HEK293 (cell line): Measurements from ENCODE around the gene RGS19.
A peak's percentile ranks its signal among the peaks of the same experiment; 100 is the strongest.

ENCODE experiments used
- REPIN1 ChIP-seq: fragments of 450-650 bp; formaldehyde crosslinking; IDR thresholded peaks from 2 replicates; pipeline ENCODE4 v1.5.1; 2017; ENCODE audit warnings: missing biosample characterization, missing genetic modification characterization, low read depth
- ZBTB1 ChIP-seq: fragments of 450-650 bp; formaldehyde crosslinking; IDR thresholded peaks from 2 replicates; pipeline ENCODE4 v1.5.1; 2016; ENCODE audit warnings: missing biosample characterization, missing genetic modification characterization
- ZBTB20 ChIP-seq: fragments of 450-650 bp; formaldehyde crosslinking; IDR thresholded peaks from 2 replicates; pipeline ENCODE4 v1.5.1; 2016; ENCODE audit warnings: missing biosample characterization, missing genetic modification characterization
- ZEB2 ChIP-seq: fragments of 450-650 bp; formaldehyde crosslinking; IDR thresholded peaks from 2 replicates; pipeline ENCODE4 v1.5.1; 2016; ENCODE audit warnings: missing biosample characterization, missing genetic modification characterization
- ZFP69B ChIP-seq: fragments of 450-650 bp; formaldehyde crosslinking; IDR thresholded peaks from 2 replicates; pipeline ENCODE4 v1.5.1; 2016; ENCODE audit warnings: missing biosample characterization, missing genetic modification characterization
- ZIC2 ChIP-seq: fragments of 450-650 bp; formaldehyde crosslinking; IDR thresholded peaks from 2 replicates; pipeline ENCODE4 v1.5.1; 2016; ENCODE audit warnings: missing biosample characterization, missing genetic modification characterization
- ZNF133 ChIP-seq: fragments of 450-650 bp; formaldehyde crosslinking; IDR thresholded peaks from 2 replicates; pipeline ENCODE4 v1.5.1; 2016; ENCODE audit warnings: missing biosample characterization, missing genetic modification characterization
- ZNF16 ChIP-seq: fragments of 450-650 bp; formaldehyde crosslinking; IDR thresholded peaks from 2 replicates; pipeline ENCODE4 v1.5.1; 2016; ENCODE audit warnings: low read depth, missing biosample characterization, missing genetic modification characterization
- ZNF221 ChIP-seq: fragments of 450-650 bp; formaldehyde crosslinking; IDR thresholded peaks from 2 replicates; pipeline ENCODE4 v1.5.1; 2017; ENCODE audit warnings: missing biosample characterization, missing genetic modification characterization, borderline replicate concordance
- ZNF280C ChIP-seq: fragments of 450-650 bp; formaldehyde crosslinking; IDR thresholded peaks from 2 replicates; pipeline ENCODE4 v1.5.1; 2016; ENCODE audit warnings: missing biosample characterization, missing genetic modification characterization
- ZNF280D ChIP-seq: fragments of 450-650 bp; formaldehyde crosslinking; IDR thresholded peaks from 2 replicates; pipeline ENCODE4 v1.5.1; 2016; ENCODE audit warnings: missing biosample characterization, missing genetic modification characterization
- ZNF335 ChIP-seq: fragments of 450-650 bp; formaldehyde crosslinking; conservative IDR thresholded peaks from 2 replicates; pipeline ENCODE4 v1.5.1; 2016; ENCODE audit warnings: missing biosample characterization, missing genetic modification characterization
- ZNF350 ChIP-seq: fragments of 450-650 bp; formaldehyde crosslinking; IDR thresholded peaks from 2 replicates; pipeline ENCODE4 v1.5.0; 2017; ENCODE audit warnings: missing biosample characterization, mild to moderate bottlenecking, missing genetic modification characterization
- ZNF366 ChIP-seq: fragments of 450-650 bp; formaldehyde crosslinking; conservative IDR thresholded peaks from 2 replicates; pipeline ENCODE4 v1.5.1; 2016; ENCODE audit warnings: missing biosample characterization, missing genetic modification characterization
- ZNF37A ChIP-seq: fragments of 450-650 bp; IDR thresholded peaks from 2 replicates; pipeline ENCODE4 v1.5.1; 2018; ENCODE audit warnings: missing biosample characterization, missing genetic modification characterization
- ZNF433 ChIP-seq: fragments of 450-650 bp; formaldehyde crosslinking; IDR thresholded peaks from 2 replicates; pipeline ENCODE4 v1.5.1; 2016; ENCODE audit warnings: missing biosample characterization, missing genetic modification characterization, low read depth
- ZNF48 ChIP-seq: fragments of 450-650 bp; formaldehyde crosslinking; IDR thresholded peaks from 2 replicates; pipeline ENCODE4 v1.5.1; 2016; ENCODE audit warnings: missing biosample characterization, missing genetic modification characterization
- ZNF548 ChIP-seq: fragments of 450-650 bp; formaldehyde crosslinking; IDR thresholded peaks from 2 replicates; pipeline ENCODE4 v1.5.1; 2016; ENCODE audit warnings: missing biosample characterization, missing genetic modification characterization
- ZNF624 ChIP-seq: fragments of 450-650 bp; formaldehyde crosslinking; IDR thresholded peaks from 2 replicates; pipeline ENCODE4 v1.5.1; 2017; ENCODE audit warnings: missing biosample characterization, missing genetic modification characterization
- ZNF792 ChIP-seq: fragments of 450-650 bp; formaldehyde crosslinking; IDR thresholded peaks from 2 replicates; pipeline ENCODE4 v1.5.1; 2016; ENCODE audit warnings: missing biosample characterization, missing genetic modification characterization
- ZNF837 ChIP-seq: fragments of 450-650 bp; formaldehyde crosslinking; IDR thresholded peaks from 2 replicates; pipeline ENCODE4 v1.5.1; 2016; ENCODE audit warnings: missing biosample characterization, missing genetic modification characterization
- ZSCAN16 ChIP-seq: fragments of 450-650 bp; formaldehyde crosslinking; IDR thresholded peaks from 2 replicates; pipeline ENCODE4 v1.5.1; 2016; ENCODE audit warnings: missing biosample characterization, missing genetic modification characterization
- ZSCAN30 ChIP-seq: fragments of 450-650 bp; IDR thresholded peaks from 2 replicates; pipeline ENCODE4 v1.5.1; 2018; ENCODE audit warnings: missing biosample characterization, mild to moderate bottlenecking, missing genetic modification characterization, moderate library complexity
- TF ChIP-seq, protein P1 (sequence below): fragments of 450-650 bp; formaldehyde crosslinking; IDR thresholded peaks from 2 replicates; pipeline ENCODE4 v1.5.1; 2016; ENCODE audit warnings: missing biosample characterization, missing genetic modification characterization, borderline replicate concordance
- TF ChIP-seq, protein P2 (sequence below): fragments of 450-650 bp; formaldehyde crosslinking; IDR thresholded peaks from 2 replicates; pipeline ENCODE4 v1.5.1; 2016; ENCODE audit warnings: missing biosample characterization, missing genetic modification characterization
- TF ChIP-seq, protein P3 (sequence below): fragments of 450-650 bp; formaldehyde crosslinking; IDR thresholded peaks from 2 replicates; pipeline ENCODE4 v1.5.1; 2017; ENCODE audit warnings: missing biosample characterization, missing genetic modification characterization

RGS19 gene

GRCh38 chr20:64030371-64031134 is 48.8 kb downstream of the RGS19 start (continued):
- TF ChIP-seq ZNF548 (tag by site-specific recombination) = no peak
- TF ChIP-seq ZNF837 = no peak
- no peak for TF ChIP-seq ZNF280D (tag by site-specific recombination)
- peak; percentile 81 for TF ChIP-seq ZIC2 (tag by site-specific recombination)
- TF ChIP-seq ZNF48 (tag by site-specific recombination) = no peak
- TF ChIP-seq ZNF366 = 0 out of 2 replicates have a peak, but pooled peaks have one; percentile 44
- 0 out of 2 replicates have a peak, but pooled peaks have one; percentile 18 for TF ChIP-seq ZEB2 (tag by site-specific recombination)
- TF ChIP-seq ZBTB1 (tag by site-specific recombination) = no peak
- no peak for TF ChIP-seq REPIN1 (tag by site-specific recombination)
- TF ChIP-seq, protein P1, sequence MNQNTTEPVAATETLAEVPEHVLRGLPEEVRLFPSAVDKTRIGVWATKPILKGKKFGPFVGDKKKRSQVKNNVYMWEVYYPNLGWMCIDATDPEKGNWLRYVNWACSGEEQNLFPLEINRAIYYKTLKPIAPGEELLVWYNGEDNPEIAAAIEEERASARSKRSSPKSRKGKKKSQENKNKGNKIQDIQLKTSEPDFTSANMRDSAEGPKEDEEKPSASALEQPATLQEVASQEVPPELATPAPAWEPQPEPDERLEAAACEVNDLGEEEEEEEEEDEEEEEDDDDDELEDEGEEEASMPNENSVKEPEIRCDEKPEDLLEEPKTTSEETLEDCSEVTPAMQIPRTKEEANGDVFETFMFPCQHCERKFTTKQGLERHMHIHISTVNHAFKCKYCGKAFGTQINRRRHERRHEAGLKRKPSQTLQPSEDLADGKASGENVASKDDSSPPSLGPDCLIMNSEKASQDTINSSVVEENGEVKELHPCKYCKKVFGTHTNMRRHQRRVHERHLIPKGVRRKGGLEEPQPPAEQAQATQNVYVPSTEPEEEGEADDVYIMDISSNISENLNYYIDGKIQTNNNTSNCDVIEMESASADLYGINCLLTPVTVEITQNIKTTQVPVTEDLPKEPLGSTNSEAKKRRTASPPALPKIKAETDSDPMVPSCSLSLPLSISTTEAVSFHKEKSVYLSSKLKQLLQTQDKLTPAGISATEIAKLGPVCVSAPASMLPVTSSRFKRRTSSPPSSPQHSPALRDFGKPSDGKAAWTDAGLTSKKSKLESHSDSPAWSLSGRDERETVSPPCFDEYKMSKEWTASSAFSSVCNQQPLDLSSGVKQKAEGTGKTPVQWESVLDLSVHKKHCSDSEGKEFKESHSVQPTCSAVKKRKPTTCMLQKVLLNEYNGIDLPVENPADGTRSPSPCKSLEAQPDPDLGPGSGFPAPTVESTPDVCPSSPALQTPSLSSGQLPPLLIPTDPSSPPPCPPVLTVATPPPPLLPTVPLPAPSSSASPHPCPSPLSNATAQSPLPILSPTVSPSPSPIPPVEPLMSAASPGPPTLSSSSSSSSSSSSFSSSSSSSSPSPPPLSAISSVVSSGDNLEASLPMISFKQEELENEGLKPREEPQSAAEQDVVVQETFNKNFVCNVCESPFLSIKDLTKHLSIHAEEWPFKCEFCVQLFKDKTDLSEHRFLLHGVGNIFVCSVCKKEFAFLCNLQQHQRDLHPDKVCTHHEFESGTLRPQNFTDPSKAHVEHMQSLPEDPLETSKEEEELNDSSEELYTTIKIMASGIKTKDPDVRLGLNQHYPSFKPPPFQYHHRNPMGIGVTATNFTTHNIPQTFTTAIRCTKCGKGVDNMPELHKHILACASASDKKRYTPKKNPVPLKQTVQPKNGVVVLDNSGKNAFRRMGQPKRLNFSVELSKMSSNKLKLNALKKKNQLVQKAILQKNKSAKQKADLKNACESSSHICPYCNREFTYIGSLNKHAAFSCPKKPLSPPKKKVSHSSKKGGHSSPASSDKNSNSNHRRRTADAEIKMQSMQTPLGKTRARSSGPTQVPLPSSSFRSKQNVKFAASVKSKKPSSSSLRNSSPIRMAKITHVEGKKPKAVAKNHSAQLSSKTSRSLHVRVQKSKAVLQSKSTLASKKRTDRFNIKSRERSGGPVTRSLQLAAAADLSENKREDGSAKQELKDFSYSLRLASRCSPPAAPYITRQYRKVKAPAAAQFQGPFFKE (tag by site-specific recombination) = no peak
- no peak for TF ChIP-seq ZNF350 (tag by site-specific recombination)
- no peak for TF ChIP-seq ZNF37A (tag by site-specific recombination)
- TF ChIP-seq ZNF624 (tag by site-specific recombination) = no peak
- no peak for TF ChIP-seq ZNF280C (tag by site-specific recombination)
- TF ChIP-seq ZNF335 (tag by site-specific recombination) = no peak
- 0 out of 2 replicates have a peak, but pooled peaks have one; percentile 35 for TF ChIP-seq ZSCAN30
- peak; percentile 75 for TF ChIP-seq ZBTB20 (tag by site-specific recombination)
- no peak for TF ChIP-seq ZSCAN16 (tag by site-specific recombination)
- TF ChIP-seq ZNF133 (tag by site-specific recombination) = no peak
- TF ChIP-seq ZNF221 = no peak
- TF ChIP-seq, protein P2, sequence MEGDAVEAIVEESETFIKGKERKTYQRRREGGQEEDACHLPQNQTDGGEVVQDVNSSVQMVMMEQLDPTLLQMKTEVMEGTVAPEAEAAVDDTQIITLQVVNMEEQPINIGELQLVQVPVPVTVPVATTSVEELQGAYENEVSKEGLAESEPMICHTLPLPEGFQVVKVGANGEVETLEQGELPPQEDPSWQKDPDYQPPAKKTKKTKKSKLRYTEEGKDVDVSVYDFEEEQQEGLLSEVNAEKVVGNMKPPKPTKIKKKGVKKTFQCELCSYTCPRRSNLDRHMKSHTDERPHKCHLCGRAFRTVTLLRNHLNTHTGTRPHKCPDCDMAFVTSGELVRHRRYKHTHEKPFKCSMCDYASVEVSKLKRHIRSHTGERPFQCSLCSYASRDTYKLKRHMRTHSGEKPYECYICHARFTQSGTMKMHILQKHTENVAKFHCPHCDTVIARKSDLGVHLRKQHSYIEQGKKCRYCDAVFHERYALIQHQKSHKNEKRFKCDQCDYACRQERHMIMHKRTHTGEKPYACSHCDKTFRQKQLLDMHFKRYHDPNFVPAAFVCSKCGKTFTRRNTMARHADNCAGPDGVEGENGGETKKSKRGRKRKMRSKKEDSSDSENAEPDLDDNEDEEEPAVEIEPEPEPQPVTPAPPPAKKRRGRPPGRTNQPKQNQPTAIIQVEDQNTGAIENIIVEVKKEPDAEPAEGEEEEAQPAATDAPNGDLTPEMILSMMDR (tag by site-specific recombination) = peak; percentile 55; the same call in 1 of the 2 replicates
- TF ChIP-seq ZNF792 = no peak
- 0 out of 2 replicates have a peak, but pooled peaks have one; percentile 29 for TF ChIP-seq ZFP69B
- no peak for TF ChIP-seq ZNF433 (tag by site-specific recombination)
- TF ChIP-seq, protein P3, sequence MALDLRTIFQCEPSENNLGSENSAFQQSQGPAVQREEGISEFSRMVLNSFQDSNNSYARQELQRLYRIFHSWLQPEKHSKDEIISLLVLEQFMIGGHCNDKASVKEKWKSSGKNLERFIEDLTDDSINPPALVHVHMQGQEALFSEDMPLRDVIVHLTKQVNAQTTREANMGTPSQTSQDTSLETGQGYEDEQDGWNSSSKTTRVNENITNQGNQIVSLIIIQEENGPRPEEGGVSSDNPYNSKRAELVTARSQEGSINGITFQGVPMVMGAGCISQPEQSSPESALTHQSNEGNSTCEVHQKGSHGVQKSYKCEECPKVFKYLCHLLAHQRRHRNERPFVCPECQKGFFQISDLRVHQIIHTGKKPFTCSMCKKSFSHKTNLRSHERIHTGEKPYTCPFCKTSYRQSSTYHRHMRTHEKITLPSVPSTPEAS (tag by site-specific recombination) = no peak
- no peak for TF ChIP-seq ZNF16
